Measurements from ENCODE around the gene PHTF1.

DNA sequence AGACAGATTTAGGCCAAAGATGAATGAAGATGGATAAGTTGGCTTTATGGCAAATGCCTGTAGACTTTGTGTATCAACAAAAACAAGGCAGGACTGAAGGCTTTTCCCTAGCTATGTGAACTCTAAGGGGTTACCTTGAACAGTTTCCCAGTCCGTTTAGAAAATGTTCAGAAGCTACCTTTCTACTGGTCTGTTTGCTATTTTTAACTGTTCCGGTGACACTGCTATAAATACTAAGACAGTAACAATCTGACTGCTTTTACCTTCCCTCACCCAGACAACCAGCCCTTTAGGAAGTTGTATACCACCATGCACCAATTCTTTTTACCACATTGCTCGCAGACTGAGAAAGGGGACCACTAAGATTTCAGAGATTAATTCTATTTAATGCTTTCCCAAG, 102.2 kb downstream of the PHTF1 start:
- TF ChIP-seq, protein P1, sequence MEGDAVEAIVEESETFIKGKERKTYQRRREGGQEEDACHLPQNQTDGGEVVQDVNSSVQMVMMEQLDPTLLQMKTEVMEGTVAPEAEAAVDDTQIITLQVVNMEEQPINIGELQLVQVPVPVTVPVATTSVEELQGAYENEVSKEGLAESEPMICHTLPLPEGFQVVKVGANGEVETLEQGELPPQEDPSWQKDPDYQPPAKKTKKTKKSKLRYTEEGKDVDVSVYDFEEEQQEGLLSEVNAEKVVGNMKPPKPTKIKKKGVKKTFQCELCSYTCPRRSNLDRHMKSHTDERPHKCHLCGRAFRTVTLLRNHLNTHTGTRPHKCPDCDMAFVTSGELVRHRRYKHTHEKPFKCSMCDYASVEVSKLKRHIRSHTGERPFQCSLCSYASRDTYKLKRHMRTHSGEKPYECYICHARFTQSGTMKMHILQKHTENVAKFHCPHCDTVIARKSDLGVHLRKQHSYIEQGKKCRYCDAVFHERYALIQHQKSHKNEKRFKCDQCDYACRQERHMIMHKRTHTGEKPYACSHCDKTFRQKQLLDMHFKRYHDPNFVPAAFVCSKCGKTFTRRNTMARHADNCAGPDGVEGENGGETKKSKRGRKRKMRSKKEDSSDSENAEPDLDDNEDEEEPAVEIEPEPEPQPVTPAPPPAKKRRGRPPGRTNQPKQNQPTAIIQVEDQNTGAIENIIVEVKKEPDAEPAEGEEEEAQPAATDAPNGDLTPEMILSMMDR (IDR thresholded peaks at IDR 0.05): no peak
- TF ChIP-seq POLR2AphosphoS5 (IDR thresholded peaks at IDR 0.05) (no peak), POLR2A (IDR thresholded peaks at IDR 0.05) (no peak), EP300 (IDR thresholded peaks at IDR 0.05) (no peak)
